Breast epithelium (tissue), 3 donors: Measurements from ENCODE around the gene CREB3L1.

ENCODE experiments used
- POLR2A ChIP-seq: fragments of 450-650 bp; IDR thresholded peaks from one replicate; pipeline ENCODE4 v1.6.1; 2016; ENCODE audit warnings: antibody characterized with exemption, mild to moderate bottlenecking, moderate library complexity
- POLR2AphosphoS5 ChIP-seq, 3 donors: sonication (generic); formaldehyde crosslinking; IDR thresholded peaks; one replicate each; pipeline ENCODE4 v1.6.1; 2017; ENCODE audit warnings: antibody characterized with exemption in 3 of 3
- TF ChIP-seq, protein P1 (sequence below), 3 donors: fragments of 450-650 bp; IDR thresholded peaks; one replicate each; pipeline ENCODE4 v1.5.1; 2016 to 2017; ENCODE audit warnings: antibody characterized with exemption in 3 of 3, mild to moderate bottlenecking in 3 of 3, moderate library complexity in 3 of 3

DNA sequence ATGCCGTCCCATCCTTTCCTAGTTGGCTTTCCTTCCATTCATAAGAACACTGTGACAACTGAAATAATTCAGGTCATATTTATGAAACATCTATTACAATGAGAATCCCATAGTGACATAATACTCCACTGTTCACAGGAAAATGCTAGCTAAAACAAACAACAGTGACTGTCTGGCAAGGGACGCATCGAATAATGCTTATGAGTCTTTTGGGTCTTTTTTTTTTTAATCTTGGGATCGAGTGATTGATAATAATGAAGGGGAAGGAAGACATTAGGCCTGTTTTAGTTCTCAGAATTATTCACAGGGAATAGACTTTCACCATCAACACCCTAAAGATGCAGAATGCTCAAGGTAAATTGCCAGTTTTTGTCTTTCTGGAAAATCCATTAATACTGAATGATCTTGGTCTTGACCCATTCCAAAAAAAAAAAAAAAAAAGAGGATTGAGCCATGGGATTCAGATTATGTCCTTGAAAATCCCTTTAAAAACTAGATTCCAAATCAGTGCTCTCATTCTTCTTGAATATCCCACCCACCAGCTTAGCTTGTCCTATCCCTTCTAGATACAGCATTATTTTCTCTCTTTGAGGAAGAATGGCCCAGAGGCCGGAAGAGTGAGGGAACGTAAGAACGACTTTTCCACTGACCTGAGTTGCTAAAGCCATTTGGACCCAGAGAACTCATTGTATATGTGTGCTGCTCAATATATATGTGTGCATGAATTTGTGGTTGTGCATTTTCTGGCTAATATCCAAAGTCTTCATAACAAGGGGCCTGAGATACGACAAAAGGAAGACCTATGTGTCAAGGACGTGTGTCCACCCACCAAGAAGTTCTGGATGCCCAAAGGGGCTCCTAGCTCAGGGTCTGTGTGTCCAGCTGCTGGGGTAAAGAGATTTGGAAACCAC is 35.2 kb upstream of the CREB3L1 start:
- TF ChIP-seq, protein P1, sequence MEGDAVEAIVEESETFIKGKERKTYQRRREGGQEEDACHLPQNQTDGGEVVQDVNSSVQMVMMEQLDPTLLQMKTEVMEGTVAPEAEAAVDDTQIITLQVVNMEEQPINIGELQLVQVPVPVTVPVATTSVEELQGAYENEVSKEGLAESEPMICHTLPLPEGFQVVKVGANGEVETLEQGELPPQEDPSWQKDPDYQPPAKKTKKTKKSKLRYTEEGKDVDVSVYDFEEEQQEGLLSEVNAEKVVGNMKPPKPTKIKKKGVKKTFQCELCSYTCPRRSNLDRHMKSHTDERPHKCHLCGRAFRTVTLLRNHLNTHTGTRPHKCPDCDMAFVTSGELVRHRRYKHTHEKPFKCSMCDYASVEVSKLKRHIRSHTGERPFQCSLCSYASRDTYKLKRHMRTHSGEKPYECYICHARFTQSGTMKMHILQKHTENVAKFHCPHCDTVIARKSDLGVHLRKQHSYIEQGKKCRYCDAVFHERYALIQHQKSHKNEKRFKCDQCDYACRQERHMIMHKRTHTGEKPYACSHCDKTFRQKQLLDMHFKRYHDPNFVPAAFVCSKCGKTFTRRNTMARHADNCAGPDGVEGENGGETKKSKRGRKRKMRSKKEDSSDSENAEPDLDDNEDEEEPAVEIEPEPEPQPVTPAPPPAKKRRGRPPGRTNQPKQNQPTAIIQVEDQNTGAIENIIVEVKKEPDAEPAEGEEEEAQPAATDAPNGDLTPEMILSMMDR (IDR thresholded peaks at IDR 0.05) = no peak
- TF ChIP-seq POLR2A (no peak), POLR2AphosphoS5 (IDR thresholded peaks at IDR 0.05) (no peak)
